HL-60 (cell line): ENCODE measurements around the gene ALDH1B1.

ENCODE experiments used
- DNase-seq, 2 experiments: peaks; one replicate each; pipeline ENCODE4 v3.0.0-alpha.2; 2010 to 2020; ENCODE audit warnings: low read depth in 1 of 2, low spot score in 1 of 2
- H3K27ac ChIP-seq: fragments of 250-450 bp; sonication (Bioruptor Pico); replicated peaks from 2 replicates; pipeline ENCODE4 v1.5.1; 2020; ENCODE audit warnings: mild to moderate bottlenecking, moderate library complexity
- H3K27me3 ChIP-seq: fragments of 250-450 bp; sonication (Bioruptor Pico); 2 replicates; pipeline ENCODE4 v1.5.1; 2021; ENCODE audit warnings: mild to moderate bottlenecking, moderate library complexity; ENCODE audit not compliant: insufficient read depth, poor library complexity, severe bottlenecking
- H3K4me3 ChIP-seq: replicated peaks from 2 replicates; pipeline ENCODE4 v1.5.1; 2011; ENCODE audit warnings: mild to moderate bottlenecking, control low read depth, low read length; ENCODE audit not compliant: insufficient read depth
- CTCF ChIP-seq: IDR thresholded peaks from one replicate; pipeline ENCODE4 v1.5.1; 2011; ENCODE audit warnings: low read length, control low read depth, inconsistent platforms; ENCODE audit not compliant: insufficient read depth
- GABPA ChIP-seq: IDR thresholded peaks from 2 replicates; pipeline ENCODE4 v1.6.1; 2012; ENCODE audit warnings: low read depth
- POLR2AphosphoS5 ChIP-seq: IDR thresholded peaks from 2 replicates; pipeline ENCODE4 v1.6.1; 2012; ENCODE audit warnings: low read depth
- REST ChIP-seq: IDR thresholded peaks from 2 replicates; pipeline ENCODE4 v1.6.1; 2012; ENCODE audit warnings: low read depth; ENCODE audit not compliant: insufficient replicate concordance
- SPI1 ChIP-seq: IDR thresholded peaks from 2 replicates; pipeline ENCODE4 v1.6.1; 2012; ENCODE audit warnings: low read depth, mild to moderate bottlenecking, borderline replicate concordance

ALDH1B1 gene

DNA sequence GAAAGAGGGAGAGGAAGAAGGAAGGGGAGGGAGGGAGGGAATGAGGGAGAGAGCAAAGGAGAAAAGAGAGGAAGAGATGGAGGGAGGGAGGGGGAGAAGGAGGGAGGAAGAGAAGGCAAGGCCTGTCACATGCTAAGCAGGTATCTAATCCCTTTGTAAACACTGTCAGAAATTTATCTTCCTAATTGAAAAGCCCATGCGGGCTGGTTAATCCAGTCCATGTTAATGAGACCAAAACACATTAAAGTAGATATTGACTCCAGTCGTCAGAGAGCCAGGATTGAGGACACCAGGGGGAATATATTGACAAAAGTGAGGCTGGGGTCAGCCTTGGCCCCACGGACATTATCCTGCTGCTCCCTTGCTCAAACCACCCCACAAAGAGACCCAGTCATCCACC, 37.4 kb upstream of the ALDH1B1 start:
- Histone ChIP-seq H3K27ac (no peak overlapping the region), H3K4me3 (no peak overlapping the region), H3K27me3 (no peaks in the 10 kb centered on the region)
- no peak for TF ChIP-seq CTCF
- no peak for TF ChIP-seq SPI1
- TF ChIP-seq POLR2AphosphoS5 = no peak
- DNase-seq = no peak

GRCh38 chr9:38355517-38356120, 36.9 kb upstream of the ALDH1B1 start:
- Histone ChIP-seq H3K4me3 (no peak overlapping the region), H3K27ac (no peak overlapping the region), H3K27me3 (no peaks in the 10 kb centered on the region)
- no peak for TF ChIP-seq CTCF
- no peak for TF ChIP-seq GABPA
- no peak for TF ChIP-seq POLR2AphosphoS5
- TF ChIP-seq REST = no peak
- TF ChIP-seq SPI1 = no peak
- no peak for DNase-seq

- Histone ChIP-seq H3K4me3 (no peak overlapping the region), H3K27me3 (no peaks in the 10 kb centered on the region), H3K27ac (no peak overlapping the region)
- DNase-seq = no peak
- TF ChIP-seq GABPA = no peak
- TF ChIP-seq POLR2AphosphoS5 = no peak
- TF ChIP-seq CTCF = no peak
- TF ChIP-seq SPI1 = no peak
- TF ChIP-seq REST = no peak
Observed at GRCh38 chr9:38356851-38357250, 35.7 kb upstream of the ALDH1B1 start.

DNA sequence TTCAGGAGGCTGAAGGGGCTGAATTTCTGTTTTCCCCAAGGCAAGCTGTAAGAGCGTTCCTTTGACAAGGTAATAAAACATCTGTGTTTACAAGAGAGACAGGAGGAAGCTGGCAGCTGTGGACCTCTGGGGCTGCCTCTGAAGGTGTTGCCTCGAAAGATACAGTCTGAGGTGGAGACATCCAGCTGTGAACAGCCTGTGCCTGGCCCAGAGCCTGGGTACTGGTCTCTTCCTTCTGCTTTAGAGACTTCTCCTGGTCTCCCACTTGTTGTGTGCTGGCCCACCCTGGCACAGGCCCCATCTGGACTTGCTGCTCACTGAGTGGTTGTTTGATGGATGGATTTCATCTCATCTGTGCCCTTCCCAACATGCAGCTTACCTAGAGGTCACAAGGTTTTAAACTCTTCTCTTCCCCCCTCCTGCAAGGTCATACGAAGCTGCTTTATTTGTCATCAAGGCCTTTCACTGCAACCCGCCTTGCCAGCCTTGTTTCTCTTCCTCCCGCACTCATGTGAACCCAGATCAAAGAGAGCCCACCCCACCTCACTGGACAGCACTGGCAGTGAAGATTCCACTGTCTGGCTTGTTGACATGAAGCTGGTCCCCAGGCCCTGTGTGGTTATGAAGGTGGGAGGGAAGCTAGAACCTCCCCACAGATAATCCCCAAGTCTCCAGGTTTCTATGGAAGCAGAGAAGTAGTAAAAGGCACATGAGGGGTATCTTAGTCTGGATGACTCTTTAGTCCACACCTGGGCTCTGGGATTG, 35.0 kb upstream of the ALDH1B1 start:
- Histone ChIP-seq H3K27ac (no peak overlapping the region), H3K27me3 (no peaks in the 10 kb centered on the region), H3K4me3 (no peak overlapping the region)
- TF ChIP-seq CTCF = no peak
- no peak for TF ChIP-seq POLR2AphosphoS5
- TF ChIP-seq SPI1 = no peak
- no peak for TF ChIP-seq GABPA
- no peak for TF ChIP-seq REST
- no peak for DNase-seq
